CD4-positive, alpha-beta T cell treated with Interleukin-17A for 4 hours (primary cell): ENCODE data around the gene COL15A1.
A peak's percentile ranks its signal among the peaks of the same experiment; 100 is the strongest.
"Not testable (repeated sequence)": the region's sequence is repeated elsewhere in the genome, so short reads cannot be mapped to it uniquely, and the experiment has no call there.

Experiments used
- DNase-seq: peaks from one replicate; pipeline ENCODE4 v3.0.0-alpha.2; 2020; ENCODE audit warnings: mixed read lengths

Gene COL15A1

GRCh38 chr9:98995971-98996504 is 52.3 kb downstream of the COL15A1 start:
- no peak for DNase-seq

GRCh38 chr9:98997604-98998003 is 53.9 kb downstream of the COL15A1 start:
- DNase-seq, result no peak

GRCh38 chr9:98998441-98999151 is 54.9 kb downstream of the COL15A1 start:
- peak; percentile 69 for DNase-seq

GRCh38 chr9:98999152-98999525 is 55.4 kb downstream of the COL15A1 start:
- no peak for DNase-seq

- peak; percentile 77 for DNase-seq
Observed at GRCh38 chr9:99000476-99001395, 57.0 kb downstream of the COL15A1 start.

- no peak for DNase-seq
Observed at GRCh38 chr9:99001892-99002291, 58.2 kb downstream of the COL15A1 start.

GRCh38 chr9:99002706-99003105 is 59.0 kb downstream of the COL15A1 start:
- no peak for DNase-seq

- DNase-seq, result no peak
Observed at GRCh38 chr9:99003308-99003707, 59.6 kb downstream of the COL15A1 start.

- DNase-seq, result no peak
Observed at GRCh38 chr9:99004115-99004514, 60.4 kb downstream of the COL15A1 start.

- no peak for DNase-seq
Observed at GRCh38 chr9:99004717-99005460, 61.2 kb downstream of the COL15A1 start.

GRCh38 chr9:99005651-99006050 is 61.9 kb downstream of the COL15A1 start:
- no peak for DNase-seq

- DNase-seq, result no peak
Observed at GRCh38 chr9:99006511-99006910, 62.8 kb downstream of the COL15A1 start.

GRCh38 chr9:99006979-99007378 is 63.3 kb downstream of the COL15A1 start:
- DNase-seq, result no peak

- DNase-seq, result no peak
Observed at GRCh38 chr9:99008203-99008602, 64.5 kb downstream of the COL15A1 start.

GRCh38 chr9:99010393-99010792 is 66.7 kb downstream of the COL15A1 start:
- not testable (repeated sequence) for DNase-seq

GRCh38 chr9:99011161-99011709 is 67.5 kb downstream of the COL15A1 start:
- DNase-seq, result no peak

GRCh38 chr9:99012957-99013512 is 69.3 kb downstream of the COL15A1 start:
- no peak for DNase-seq

GRCh38 chr9:99013550-99013949 is 69.8 kb downstream of the COL15A1 start:
- peak; percentile 58 for DNase-seq

GRCh38 chr9:99015448-99015847 is 71.7 kb downstream of the COL15A1 start:
- no peak for DNase-seq

- DNase-seq, result no peak
Observed at GRCh38 chr9:99015890-99016289, 72.2 kb downstream of the COL15A1 start.

- DNase-seq, result no peak
Observed at GRCh38 chr9:99016681-99017387, 73.1 kb downstream of the COL15A1 start.

- DNase-seq, result no peak
Observed at GRCh38 chr9:99018653-99019052, 74.9 kb downstream of the COL15A1 start.
